BLaER1 (cell line): Measurements from ENCODE around the gene MAPT.

ENCODE experiments used
- H3K27ac ChIP-seq: shearing (Covaris generic); formaldehyde crosslinking; 2 replicates; pipeline ENCODE4 v1.8.1; 2022
- H3K27me3 ChIP-seq: shearing (Covaris generic); formaldehyde crosslinking; 2 replicates; pipeline ENCODE4 v1.8.1; 2022
- H3K36me3 ChIP-seq: shearing (Covaris generic); formaldehyde crosslinking; 2 replicates; pipeline ENCODE4 v1.8.1; 2022
- H3K4me1 ChIP-seq: shearing (Covaris generic); formaldehyde crosslinking; 2 replicates; pipeline ENCODE4 v1.8.1; 2022
- H3K4me2 ChIP-seq: shearing (Covaris generic); formaldehyde crosslinking; 2 replicates; pipeline ENCODE4 v1.8.1; 2022
- H3K4me3 ChIP-seq: shearing (Covaris generic); formaldehyde crosslinking; 2 replicates; pipeline ENCODE4 v1.8.1; 2022
- H3K9ac ChIP-seq: shearing (Covaris generic); formaldehyde crosslinking; 2 replicates; pipeline ENCODE4 v1.8.1; 2022
- H3K9me3 ChIP-seq: shearing (Covaris generic); formaldehyde crosslinking; 2 replicates; pipeline ENCODE4 v1.8.1; 2022
- H4K20me1 ChIP-seq: shearing (Covaris generic); formaldehyde crosslinking; 2 replicates; pipeline ENCODE4 v1.8.1; 2022
- Cebpa-rat ChIP-seq: shearing (Covaris generic); IDR thresholded peaks from 2 replicates; pipeline ENCODE4 v1.8.1; 2022

The MAPT gene

DNA sequence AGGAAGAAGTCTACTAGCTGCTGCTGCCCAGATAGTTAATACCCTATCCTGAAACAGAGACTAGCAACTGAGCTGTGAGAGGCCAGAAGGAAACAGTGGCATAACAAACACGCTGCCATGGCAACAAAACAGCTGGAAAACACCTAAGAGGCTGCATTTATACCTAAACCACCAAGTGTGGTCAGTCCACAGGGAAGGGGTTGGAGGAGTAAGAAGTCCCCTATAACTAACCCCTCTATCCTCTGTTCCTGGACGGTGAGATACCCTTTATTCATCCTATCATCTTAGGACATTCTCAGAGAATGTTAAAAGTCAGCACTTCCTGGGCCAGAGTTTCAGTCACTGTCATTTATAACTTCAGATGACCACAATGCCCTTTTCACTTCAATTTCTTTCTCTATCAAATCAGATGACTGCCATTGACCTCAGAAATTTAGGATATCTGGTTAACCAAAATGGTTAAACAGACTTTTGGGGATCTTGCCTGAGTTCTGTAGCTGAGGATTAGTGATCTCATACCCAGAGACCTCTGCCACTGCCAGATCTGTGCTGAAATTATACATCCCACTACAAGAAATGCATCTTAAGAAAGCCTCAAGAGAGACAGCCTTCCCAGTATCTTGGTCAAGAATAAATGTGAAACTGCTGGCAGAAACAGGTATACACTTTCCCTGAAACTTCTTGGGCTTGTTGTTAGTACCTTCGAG lies 140.9 kb downstream of the MAPT start:
- Histone ChIP-seq H4K20me1 (peaks cover 73% of the 10 kb centered on the region), H3K27ac (no peak overlapping the region), H3K9me3 (no peaks in the 10 kb centered on the region), H3K36me3 (peaks cover 100% of the 10 kb centered on the region), H3K27me3 (no peaks in the 10 kb centered on the region), H3K4me1 (0 out of 2 replicates have a peak, but pooled peaks cover 2% of the 10 kb centered on the region), H3K9ac (no peak overlapping the region), H3K4me2 (no peak overlapping the region), H3K4me3 (no peak overlapping the region)
- TF ChIP-seq Cebpa-rat, result no peak

- Histone ChIP-seq H3K4me2 (no peak overlapping the region), H3K4me1 (no peaks in the 10 kb centered on the region), H3K9ac (no peak overlapping the region), H4K20me1 (peaks cover 62% of the 10 kb centered on the region), H3K27ac (no peak overlapping the region), H3K36me3 (peaks cover 100% of the 10 kb centered on the region), H3K4me3 (no peak overlapping the region), H3K9me3 (no peaks in the 10 kb centered on the region), H3K27me3 (no peaks in the 10 kb centered on the region)
- no peak for TF ChIP-seq Cebpa-rat
Measured at GRCh38 chr17:46036491-46036890, 142.1 kb downstream of the MAPT start.

GRCh38 chr17:46037722-46038255 lies 143.4 kb downstream of the MAPT start:
- TF ChIP-seq Cebpa-rat, result no peak
- no peaks in the 10 kb centered on the region for H3K4me1 ChIP-seq
- H3K27ac ChIP-seq, result no peak overlapping the region
- no peak overlapping the region for H3K4me2 ChIP-seq
- peaks cover 100% of the 10 kb centered on the region for H3K36me3 ChIP-seq
- no peak overlapping the region for H3K4me3 ChIP-seq
- no peaks in the 10 kb centered on the region for H3K9me3 ChIP-seq
- H3K9ac ChIP-seq, result no peak overlapping the region
- H4K20me1 ChIP-seq, result peaks cover 59% of the 10 kb centered on the region
- no peaks in the 10 kb centered on the region for H3K27me3 ChIP-seq

DNA sequence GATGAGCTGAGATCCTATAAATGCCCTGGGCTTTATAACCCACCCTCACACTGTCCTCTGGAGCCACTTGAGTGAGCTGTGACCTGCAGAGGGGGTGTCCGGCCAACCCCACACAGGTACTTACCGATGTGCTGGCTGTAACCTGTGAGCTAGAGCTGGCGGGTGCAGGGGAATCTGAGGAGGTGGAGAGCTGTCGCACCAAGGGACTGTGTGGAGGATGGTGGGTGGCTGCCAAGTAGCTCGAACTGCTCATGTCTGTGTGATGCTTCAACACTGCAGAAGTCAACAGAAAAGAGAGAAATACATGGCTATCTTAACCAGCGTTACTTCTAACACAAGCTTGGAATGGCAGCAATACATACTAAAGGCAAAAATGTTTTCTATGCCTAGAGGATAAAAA lies 144.1 kb downstream of the MAPT start:
- peaks cover 100% of the 10 kb centered on the region for H3K36me3 ChIP-seq
- no peak overlapping the region for H3K4me2 ChIP-seq
- H3K4me1 ChIP-seq, result no peaks in the 10 kb centered on the region
- H3K27me3 ChIP-seq, result no peaks in the 10 kb centered on the region
- no peak overlapping the region for H3K9ac ChIP-seq
- H4K20me1 ChIP-seq, result peaks cover 59% of the 10 kb centered on the region
- no peak overlapping the region for H3K4me3 ChIP-seq
- no peak overlapping the region for H3K27ac ChIP-seq
- no peak for TF ChIP-seq Cebpa-rat
- H3K9me3 ChIP-seq, result no peaks in the 10 kb centered on the region

DNA sequence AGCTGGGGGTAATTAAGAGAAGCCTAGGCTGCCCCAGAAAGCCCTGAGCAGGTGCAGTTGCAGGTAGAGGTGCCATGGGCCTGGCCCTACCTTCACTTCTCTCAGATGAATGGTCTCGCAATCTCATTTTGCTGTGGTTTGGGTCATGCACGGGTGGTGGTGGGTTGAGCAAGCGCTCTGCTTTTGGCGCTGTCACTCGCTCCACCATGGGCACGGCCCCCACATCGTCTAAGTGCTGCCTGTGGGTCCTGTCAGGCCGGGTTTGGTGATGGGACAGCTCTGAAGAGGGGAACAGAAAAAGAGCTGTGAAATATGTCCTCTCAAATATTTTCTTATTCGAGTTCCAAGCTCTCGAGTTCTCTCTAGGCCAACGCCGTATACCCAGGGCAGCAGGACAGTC lies 144.6 kb downstream of the MAPT start:
- Histone ChIP-seq H3K4me2 (no peak overlapping the region), H3K36me3 (peaks cover 100% of the 10 kb centered on the region), H3K4me1 (no peaks in the 10 kb centered on the region), H3K9ac (no peak overlapping the region), H3K9me3 (no peaks in the 10 kb centered on the region), H3K27me3 (no peaks in the 10 kb centered on the region), H3K4me3 (no peak overlapping the region), H4K20me1 (peaks cover 60% of the 10 kb centered on the region), H3K27ac (no peak overlapping the region)
- no peak for TF ChIP-seq Cebpa-rat

DNA sequence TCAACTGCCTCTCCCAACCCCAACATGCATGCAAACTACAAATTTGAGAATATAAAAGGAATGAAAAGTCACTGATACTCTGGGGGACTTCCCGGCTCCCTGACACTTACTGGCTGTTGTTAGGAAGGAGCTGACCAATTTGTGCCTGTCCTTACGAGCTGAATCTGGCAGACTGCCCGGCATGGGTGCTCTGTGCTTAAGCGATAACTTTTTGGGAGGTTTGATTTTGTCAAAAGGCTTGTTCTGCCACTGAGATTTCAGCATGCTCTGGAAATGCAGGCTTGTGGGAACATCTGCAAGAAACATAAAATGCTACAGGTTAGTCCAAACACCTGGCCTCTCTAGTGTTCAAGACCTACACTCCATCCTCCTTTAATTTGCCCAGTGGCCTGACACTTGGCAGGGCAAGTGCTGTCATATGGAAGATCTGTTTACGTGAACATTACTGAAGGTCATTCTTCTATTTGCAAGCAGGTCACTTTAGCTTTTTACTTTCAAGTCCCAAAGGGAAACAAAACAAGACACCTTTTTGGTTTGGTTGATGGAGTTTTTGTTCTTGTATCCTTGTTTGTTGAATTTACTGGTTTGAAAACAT lies 145.3 kb downstream of the MAPT start:
- TF ChIP-seq Cebpa-rat, result no peak
- Histone ChIP-seq H3K9me3 (no peaks in the 10 kb centered on the region), H3K27me3 (no peaks in the 10 kb centered on the region), H3K4me1 (no peaks in the 10 kb centered on the region), H3K36me3 (peaks cover 100% of the 10 kb centered on the region), H4K20me1 (peaks cover 60% of the 10 kb centered on the region), H3K9ac (no peak overlapping the region), H3K27ac (no peak overlapping the region), H3K4me2 (no peak overlapping the region), H3K4me3 (no peak overlapping the region)

GRCh38 chr17:46042246-46042645 lies 147.9 kb downstream of the MAPT start:
- Histone ChIP-seq H3K27ac (no peak overlapping the region), H3K4me1 (no peaks in the 10 kb centered on the region), H4K20me1 (peaks cover 75% of the 10 kb centered on the region), H3K27me3 (no peaks in the 10 kb centered on the region), H3K36me3 (peaks cover 99% of the 10 kb centered on the region), H3K9ac (no peak overlapping the region), H3K9me3 (no peaks in the 10 kb centered on the region), H3K4me3 (no peak overlapping the region), H3K4me2 (no peak overlapping the region)
- TF ChIP-seq Cebpa-rat, result no peak

- no peak overlapping the region for H3K4me3 ChIP-seq
- H4K20me1 ChIP-seq, result peaks cover 77% of the 10 kb centered on the region
- no peaks in the 10 kb centered on the region for H3K27me3 ChIP-seq
- peaks cover 99% of the 10 kb centered on the region for H3K36me3 ChIP-seq
- no peaks in the 10 kb centered on the region for H3K4me1 ChIP-seq
- TF ChIP-seq Cebpa-rat, result no peak
- no peak overlapping the region for H3K4me2 ChIP-seq
- no peak overlapping the region for H3K27ac ChIP-seq
- H3K9ac ChIP-seq, result no peak overlapping the region
- no peaks in the 10 kb centered on the region for H3K9me3 ChIP-seq
Measured at GRCh38 chr17:46042925-46043324, 148.6 kb downstream of the MAPT start.

DNA sequence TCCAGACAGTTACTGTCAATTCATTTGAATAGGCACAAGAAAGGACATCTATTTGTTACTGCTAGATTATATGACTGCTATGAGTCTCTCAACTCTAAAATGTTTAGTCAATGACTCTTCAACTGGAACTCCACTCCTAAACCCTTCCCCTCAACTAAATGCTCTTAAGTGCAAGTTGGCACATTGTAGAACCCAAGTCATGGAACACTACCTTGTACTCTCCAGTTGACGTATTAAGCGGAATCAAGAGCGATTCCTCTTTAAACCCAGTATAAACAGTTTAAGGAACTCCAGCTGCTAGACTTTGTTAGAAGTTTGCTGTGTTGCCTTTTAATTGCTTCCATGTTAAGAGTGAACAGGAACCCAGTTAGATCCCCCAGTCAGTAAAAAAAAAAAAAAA lies 149.3 kb downstream of the MAPT start:
- H3K27ac ChIP-seq, result no peak overlapping the region
- no peaks in the 10 kb centered on the region for H3K9me3 ChIP-seq
- no peak overlapping the region for H3K4me3 ChIP-seq
- H3K4me2 ChIP-seq, result no peak overlapping the region
- no peak overlapping the region for H3K9ac ChIP-seq
- no peaks in the 10 kb centered on the region for H3K27me3 ChIP-seq
- no peaks in the 10 kb centered on the region for H3K4me1 ChIP-seq
- H3K36me3 ChIP-seq, result peaks cover 99% of the 10 kb centered on the region
- no peak for TF ChIP-seq Cebpa-rat
- peaks cover 77% of the 10 kb centered on the region for H4K20me1 ChIP-seq

GRCh38 chr17:46044286-46044928 lies 150.1 kb downstream of the MAPT start:
- H3K36me3 ChIP-seq, result peaks cover 99% of the 10 kb centered on the region
- H3K27ac ChIP-seq, result no peak overlapping the region
- no peak overlapping the region for H3K4me2 ChIP-seq
- no peaks in the 10 kb centered on the region for H3K4me1 ChIP-seq
- H3K4me3 ChIP-seq, result no peak overlapping the region
- H3K27me3 ChIP-seq, result no peaks in the 10 kb centered on the region
- no peak overlapping the region for H3K9ac ChIP-seq
- H4K20me1 ChIP-seq, result peaks cover 76% of the 10 kb centered on the region
- no peak for TF ChIP-seq Cebpa-rat
- H3K9me3 ChIP-seq, result no peaks in the 10 kb centered on the region
